HEK293 (cell line): Measurements from ENCODE around the gene DOK7.
A peak's percentile ranks its signal among the peaks of the same experiment; 100 is the strongest.
"Not testable (repeated sequence)": the region's sequence is repeated elsewhere in the genome, so short reads cannot be mapped to it uniquely, and the experiment has no call there.

Experiments used
- CTCF ChIA-PET: fragments of 350-600 bp; formaldehyde crosslinking; extraction: SDS; loops from one replicate; lab custom pipeline; 2021; ENCODE audit warnings: antibody characterized with exemption; lab: Yijun Ruan, JAX
- POLR2A ChIA-PET: fragments of 300-600 bp; formaldehyde crosslinking; extraction: SDS; loops from one replicate; lab custom pipeline; 2020; ENCODE audit warnings: antibody characterized with exemption, inconsistent platforms; lab: Yijun Ruan, JAX
- H3K27ac ChIP-seq: fragments of 200-500 bp; sonication (Bioruptor generic); 2 replicates; pipeline ENCODE4 v1.5.1; 2014; ENCODE audit warnings: low read depth, low read length, control low read depth, inconsistent platforms; ENCODE audit errors: extremely low read depth
- H3K36me3 ChIP-seq, 2 experiments: fragments of 200-500 bp in 1 of 2; sonication (Bioruptor generic) in 1 of 2; 1 replicate in 1 of 2; 2 replicates in 1 of 2; pipeline ENCODE4 v1.5.1; 2014 to 2017; ENCODE audit warnings: inconsistent platforms in 2 of 2, low read length in 2 of 2; ENCODE audit not compliant: control insufficient read depth in 2 of 2, insufficient read depth in 1 of 2
- H3K4me1 ChIP-seq: fragments of 200-500 bp; sonication (Bioruptor generic); 2 replicates; pipeline ENCODE4 v1.5.1; 2014; ENCODE audit warnings: mild to moderate bottlenecking, low read length, inconsistent platforms; ENCODE audit not compliant: control insufficient read depth, insufficient read depth
- H3K4me3 ChIP-seq: 2 replicates; pipeline ENCODE4 v1.5.1; 2011; ENCODE audit warnings: low read depth, mild to moderate bottlenecking, control low read depth, low read length, moderate library complexity
- H3K9me3 ChIP-seq: fragments of 200-500 bp; sonication (Bioruptor generic); 2 replicates; pipeline ENCODE4 v1.5.1; 2014; ENCODE audit warnings: low read depth, low read length, inconsistent platforms; ENCODE audit not compliant: control insufficient read depth, insufficient read depth
- KLF9 ChIP-seq: fragments of 450-650 bp; formaldehyde crosslinking; IDR thresholded peaks from 2 replicates; pipeline ENCODE4 v1.5.1; 2016; ENCODE audit warnings: missing biosample characterization, missing genetic modification characterization, low read depth
- MZF1 ChIP-seq: fragments of 450-650 bp; formaldehyde crosslinking; IDR thresholded peaks from 2 replicates; pipeline ENCODE4 v1.5.1; 2017; ENCODE audit warnings: missing biosample characterization, missing genetic modification characterization, borderline replicate concordance
- PRDM2 ChIP-seq: fragments of 450-650 bp; formaldehyde crosslinking; IDR thresholded peaks from 2 replicates; pipeline ENCODE4 v1.5.1; 2016; ENCODE audit warnings: missing biosample characterization, missing genetic modification characterization, borderline replicate concordance
- SP3 ChIP-seq: fragments of 450-650 bp; formaldehyde crosslinking; IDR thresholded peaks from 2 replicates; pipeline ENCODE4 v1.5.1; 2016; ENCODE audit warnings: missing biosample characterization, missing genetic modification characterization
- ZBTB44 ChIP-seq: fragments of 450-650 bp; IDR thresholded peaks from 2 replicates; pipeline ENCODE4 v1.5.1; 2018; ENCODE audit warnings: missing biosample characterization, mild to moderate bottlenecking, missing genetic modification characterization
- ZNF140 ChIP-seq: fragments of 450-650 bp; formaldehyde crosslinking; IDR thresholded peaks from 2 replicates; pipeline ENCODE4 v1.5.1; 2016; ENCODE audit warnings: missing biosample characterization, missing genetic modification characterization
- ZNF146 ChIP-seq: fragments of 450-650 bp; formaldehyde crosslinking; IDR thresholded peaks from 2 replicates; pipeline ENCODE4 v1.5.1; 2016; ENCODE audit warnings: missing biosample characterization, missing genetic modification characterization
- ZNF169 ChIP-seq: fragments of 450-650 bp; formaldehyde crosslinking; IDR thresholded peaks from 2 replicates; pipeline ENCODE4 v1.5.1; 2016; ENCODE audit warnings: missing biosample characterization, missing genetic modification characterization
- ZNF266 ChIP-seq: fragments of 450-650 bp; formaldehyde crosslinking; IDR thresholded peaks from 2 replicates; pipeline ENCODE4 v1.5.1; 2016; ENCODE audit warnings: missing biosample characterization, missing genetic modification characterization, low read depth
- ZNF280D ChIP-seq: fragments of 450-650 bp; formaldehyde crosslinking; IDR thresholded peaks from 2 replicates; pipeline ENCODE4 v1.5.1; 2016; ENCODE audit warnings: missing biosample characterization, missing genetic modification characterization
- ZNF394 ChIP-seq: fragments of 450-650 bp; formaldehyde crosslinking; IDR thresholded peaks from 2 replicates; pipeline ENCODE4 v1.5.1; 2016; ENCODE audit warnings: missing biosample characterization, missing genetic modification characterization, mild to moderate bottlenecking, moderate library complexity, borderline replicate concordance
- ZNF398 ChIP-seq: fragments of 450-650 bp; formaldehyde crosslinking; IDR thresholded peaks from 2 replicates; pipeline ENCODE4 v1.5.1; 2017; ENCODE audit warnings: missing biosample characterization, missing genetic modification characterization
- ZNF416 ChIP-seq: fragments of 450-650 bp; formaldehyde crosslinking; IDR thresholded peaks from 2 replicates; pipeline ENCODE4 v1.5.1; 2016; ENCODE audit warnings: missing biosample characterization, missing genetic modification characterization
- ZNF473 ChIP-seq: fragments of 450-650 bp; formaldehyde crosslinking; IDR thresholded peaks from 2 replicates; pipeline ENCODE4 v1.5.1; 2017; ENCODE audit warnings: missing biosample characterization, missing genetic modification characterization
- ZNF514 ChIP-seq: fragments of 450-650 bp; formaldehyde crosslinking; IDR thresholded peaks from 2 replicates; pipeline ENCODE4 v1.5.1; 2016; ENCODE audit warnings: missing biosample characterization, missing genetic modification characterization
- ZNF571 ChIP-seq: fragments of 450-650 bp; formaldehyde crosslinking; IDR thresholded peaks from 2 replicates; pipeline ENCODE4 v1.5.0; 2017; ENCODE audit warnings: missing biosample characterization, missing genetic modification characterization
- ZNF585B ChIP-seq: fragments of 450-650 bp; formaldehyde crosslinking; IDR thresholded peaks from 2 replicates; pipeline ENCODE4 v1.5.1; 2016; ENCODE audit warnings: missing biosample characterization, missing genetic modification characterization
- ZNF658 ChIP-seq: fragments of 450-650 bp; formaldehyde crosslinking; IDR thresholded peaks from 2 replicates; pipeline ENCODE4; 2016; ENCODE audit warnings: missing biosample characterization, missing genetic modification characterization
- ZNF670 ChIP-seq: fragments of 450-650 bp; formaldehyde crosslinking; IDR thresholded peaks from 2 replicates; pipeline ENCODE4 v1.5.1; 2016; ENCODE audit warnings: missing biosample characterization, missing genetic modification characterization, low read depth
- ZNF768 ChIP-seq: fragments of 450-650 bp; formaldehyde crosslinking; IDR thresholded peaks from 2 replicates; pipeline ENCODE4 v1.5.1; 2018; ENCODE audit warnings: missing biosample characterization, mild to moderate bottlenecking, missing genetic modification characterization

Gene DOK7

GRCh38 chr4:3508542-3508941 is 45.4 kb downstream of the DOK7 start (continued):
- TF ChIP-seq PRDM2 (tag by site-specific recombination) (no peak), ZNF169 (no peak), MZF1 (no peak), ZNF585B (tag by site-specific recombination) (no peak), ZNF670 (no peak), ZNF473 (no peak), ZNF768 (no peak), ZNF416 (no peak)

- ChIA-PET CTCF (interaction anchor here (1.0 kb wide), 1 partner anchor 316 kb away, joined by 3 read pairs; no protein-coding TSS in a partner anchor), POLR2A (no interaction called here)
- Histone ChIP-seq H3K4me3 (no peak overlapping the region), H3K27ac (no peak overlapping the region), H3K9me3 (no peaks in the 10 kb centered on the region), H3K4me1 (no peaks in the 10 kb centered on the region), H3K36me3 (peaks cover 3 to 86% of the 10 kb centered on the region in 2 experiments; a peak in 2 of 3 replicates)
- no peak for TF ChIP-seq SP3
- no peak for TF ChIP-seq ZBTB44 (tag by site-specific recombination)
- TF ChIP-seq ZNF571: no peak
- no peak for TF ChIP-seq ZNF394 (tag by site-specific recombination)
- no peak for TF ChIP-seq ZNF398 (tag by site-specific recombination)
Measured at GRCh38 chr4:3510481-3510880, 47.4 kb downstream of the DOK7 start.

- ChIA-PET POLR2A (no interaction called here), CTCF (interaction anchor here (1.0 kb wide), 1 partner anchor 317 kb away, joined by 3 read pairs; no protein-coding TSS in a partner anchor)
- Histone ChIP-seq H3K4me1 (no peaks in the 10 kb centered on the region), H3K9me3 (no peaks in the 10 kb centered on the region), H3K36me3 (peaks cover 3 to 88% of the 10 kb centered on the region in 2 experiments; a peak in 2 of 3 replicates), H3K27ac (no peak overlapping the region), H3K4me3 (no peak overlapping the region)
- TF ChIP-seq ZNF140 (tag by site-specific recombination): no peak
- peak; percentile 93 for TF ChIP-seq ZNF280D
- no peak for TF ChIP-seq ZNF266
- peak; percentile 100 for TF ChIP-seq ZNF146 (tag by site-specific recombination)
- TF ChIP-seq ZNF514 (tag by site-specific recombination): no peak
- TF ChIP-seq KLF9 (tag by site-specific recombination): no peak
- TF ChIP-seq ZNF658: no peak
- TF ChIP-seq, all 188 proteins: peak for 2
Measured at GRCh38 chr4:3511187-3511586, 48.1 kb downstream of the DOK7 start.

- CTCF ChIA-PET: interaction anchor here (1.0 kb wide), 1 partner anchor 317 kb away, joined by 3 read pairs; no protein-coding TSS in a partner anchor
- POLR2A ChIA-PET, H3K4me3 ChIP-seq, H3K27ac ChIP-seq, H3K9me3 ChIP-seq, H3K4me1 ChIP-seq: not testable (repeated sequence)
- peaks cover 3 to 92% of the 10 kb centered on the region in 2 experiments; a peak in 2 of 3 replicates for H3K36me3 ChIP-seq
Measured at GRCh38 chr4:3511601-3512000, 48.5 kb downstream of the DOK7 start.
